Neuronal stem cell (in vitro differentiated cells): ENCODE data around the gene NIPAL4.

Experiments used
- DNase-seq: peaks from one replicate; pipeline ENCODE4 v3.0.0-alpha.2; 2013; ENCODE audit warnings: low spot score
- H2AFZ ChIP-seq: one replicate; pipeline ENCODE4 v1.6.1; 2013; ENCODE audit warnings: mild to moderate bottlenecking, low read length, inconsistent platforms
- H2AK5ac ChIP-seq: 2 replicates; pipeline ENCODE4 v1.6.1; 2013; ENCODE audit warnings: low read depth, mild to moderate bottlenecking, inconsistent platforms, low read length, moderate library complexity, mixed read lengths
- H2BK120ac ChIP-seq: 2 replicates; pipeline ENCODE4 v1.6.1; 2013; ENCODE audit warnings: low read depth, mild to moderate bottlenecking, inconsistent platforms, low read length, moderate library complexity, mixed read lengths
- H2BK12ac ChIP-seq: one replicate; pipeline ENCODE4 v1.6.1; 2013; ENCODE audit warnings: low read length, inconsistent platforms
- H2BK15ac ChIP-seq: 2 replicates; pipeline ENCODE4 v1.6.1; 2013; ENCODE audit warnings: mild to moderate bottlenecking, low read length, inconsistent platforms, mixed read lengths
- H2BK5ac ChIP-seq: one replicate; pipeline ENCODE4 v1.6.1; 2013; ENCODE audit warnings: inconsistent platforms, mild to moderate bottlenecking, low read length, moderate library complexity
- H3K14ac ChIP-seq: one replicate; pipeline ENCODE4 v1.6.1; 2013; ENCODE audit warnings: low read length, inconsistent platforms
- H3K18ac ChIP-seq: 2 replicates; pipeline ENCODE4 v1.6.1; 2013; ENCODE audit warnings: low read length, inconsistent platforms
- H3K23ac ChIP-seq: 2 replicates; pipeline ENCODE4 v1.6.1; 2013; ENCODE audit warnings: low read depth, mild to moderate bottlenecking, mixed read lengths, low read length, inconsistent platforms; ENCODE audit not compliant: poor library complexity
- H3K27ac ChIP-seq: replicated peaks from 3 replicates; pipeline ENCODE4 v1.5.1; 2013; ENCODE audit warnings: low read length, inconsistent platforms
- H3K27me3 ChIP-seq, 3 experiments: 2 replicates each; pipeline ENCODE4 v1.6.1; 2013; ENCODE audit warnings: low read length in 3 of 3, mild to moderate bottlenecking in 2 of 3, inconsistent platforms in 1 of 3, low read depth in 1 of 3, mixed read lengths in 1 of 3, moderate library complexity in 1 of 3; ENCODE audit not compliant: control insufficient read depth in 3 of 3, insufficient read depth in 3 of 3
- H3K36me3 ChIP-seq, 2 donors: replicated peaks in 1 of 2; 2 replicates each; pipeline ENCODE4 v1.6.1; 2013; ENCODE audit warnings: low read length in 2 of 2; ENCODE audit not compliant: control insufficient read depth in 2 of 2, insufficient read depth in 2 of 2
- H3K4ac ChIP-seq: 2 replicates; pipeline ENCODE4 v1.6.1; 2013; ENCODE audit warnings: inconsistent platforms, mild to moderate bottlenecking, low read length, moderate library complexity
- H3K4me1 ChIP-seq, 2 donors: 1 replicate in 1 of 2; 2 replicates in 1 of 2; pipeline ENCODE4 v1.6.1; 2013; ENCODE audit warnings: low read length in 2 of 2, low read depth in 1 of 2; ENCODE audit not compliant: control insufficient read depth in 2 of 2, insufficient read depth in 1 of 2
- H3K4me2 ChIP-seq: one replicate; pipeline ENCODE4 v1.6.1; 2013; ENCODE audit warnings: mild to moderate bottlenecking, low read length, inconsistent platforms; ENCODE audit not compliant: insufficient read depth, poor library complexity, severe bottlenecking
- H3K4me3 ChIP-seq, 2 donors: 2 replicates each; pipeline ENCODE4 v1.5.1; 2013; ENCODE audit warnings: low read length in 2 of 2, mild to moderate bottlenecking in 2 of 2, inconsistent platforms in 1 of 2, moderate library complexity in 1 of 2
- H3K79me1 ChIP-seq: one replicate; pipeline ENCODE4 v1.6.1; 2013; ENCODE audit warnings: low read depth, mild to moderate bottlenecking, inconsistent platforms, low read length, moderate library complexity
- H3K9ac ChIP-seq: one replicate; pipeline ENCODE4 v1.6.1; 2013; ENCODE audit warnings: mild to moderate bottlenecking, low read depth, low read length, inconsistent platforms; ENCODE audit not compliant: poor library complexity
- H3K9me3 ChIP-seq, 2 donors: replicated peaks in 1 of 2; 2 replicates each; pipeline versions ENCODE3 to v1.6.1; 2013; ENCODE audit warnings: low read length in 2 of 2, mild to moderate bottlenecking in 2 of 2, inconsistent platforms in 1 of 2, low read depth in 1 of 2, mixed read lengths in 1 of 2, moderate library complexity in 1 of 2; ENCODE audit not compliant: control insufficient read depth in 2 of 2, insufficient read depth in 1 of 2
- H4K8ac ChIP-seq: one replicate; pipeline ENCODE4 v1.6.1; 2013; ENCODE audit warnings: low read depth, mild to moderate bottlenecking, inconsistent platforms, low read length, moderate library complexity
- H4K91ac ChIP-seq: one replicate; pipeline ENCODE4 v1.6.1; 2013; ENCODE audit warnings: low read length, low read depth, mild to moderate bottlenecking, inconsistent platforms; ENCODE audit not compliant: poor library complexity
- WGBS, 2 donors: extraction: QIAGEN DNeasy Blood & Tissue Kit; methylation state at CpG; one replicate each; pipeline ENCODE4 v1.1.7; 2013; ENCODE audit warnings: missing lambda C conversion rate in 2 of 2, mixed read lengths in 1 of 2; ENCODE audit not compliant: insufficient read length in 2 of 2, insufficient replicate concordance in 1 of 2; ENCODE audit errors: extremely low coverage in 2 of 2; 5-methylcytosine and 5-hydroxymethylcytosine counted together

NIPAL4 gene

GRCh38 chr5:157456301-157456700, 3.7 kb upstream of the NIPAL4 start:
- Histone ChIP-seq H3K4me2 (no peak overlapping the region), H2BK120ac (no peak overlapping the region), H3K4me3 (no peak overlapping the region), H3K23ac (no peak overlapping the region), H3K4ac (no peak overlapping the region), H3K27me3 (peaks cover 0 to 45% (median 26%) of the 10 kb centered on the region in 3 experiments), H2AK5ac (no peak overlapping the region), H2BK12ac (no peak overlapping the region), H3K14ac (no peak overlapping the region), H3K36me3 (no peaks in the 10 kb centered on the region), H3K4me1 (peaks cover 4 to 11% of the 10 kb centered on the region in 2 donors), H2BK5ac (no peak overlapping the region), H3K9ac (no peak overlapping the region), H3K18ac (no peak overlapping the region), H3K27ac (no peak overlapping the region), H2BK15ac (no peak overlapping the region), H3K9me3 (no peaks in the 10 kb centered on the region), H3K79me1 (no peaks in the 10 kb centered on the region), H4K8ac (no peak overlapping the region), H2AFZ (no peak overlapping the region), H4K91ac (no peak overlapping the region)
- no peak for DNase-seq
- no CpG with 5 or more reads among the region's 5 CpGs for WGBS, 2 donors

- H3K36me3 ChIP-seq = no peaks in the 10 kb centered on the region
- H4K91ac ChIP-seq = no peak overlapping the region
- no peak overlapping the region for H2BK12ac ChIP-seq
- no peak overlapping the region for H3K14ac ChIP-seq
- H3K18ac ChIP-seq = no peak overlapping the region
- H3K79me1 ChIP-seq = no peaks in the 10 kb centered on the region
- H2AFZ ChIP-seq = no peak overlapping the region
- H3K4me3 ChIP-seq = no peak overlapping the region
- no CpG with 5 or more reads among the region's 5 CpGs for WGBS, 2 donors
- no peak overlapping the region for H3K27ac ChIP-seq
- H3K9me3 ChIP-seq = no peaks in the 10 kb centered on the region
- H2BK15ac ChIP-seq = no peak overlapping the region
- DNase-seq = no peak
- no peak overlapping the region for H2BK120ac ChIP-seq
- no peak overlapping the region for H4K8ac ChIP-seq
- no peak overlapping the region for H3K4ac ChIP-seq
- no peak overlapping the region for H3K23ac ChIP-seq
- no peak overlapping the region for H2BK5ac ChIP-seq
- no peak overlapping the region for H3K4me2 ChIP-seq
- peaks cover 4 to 11% of the 10 kb centered on the region in 2 donors for H3K4me1 ChIP-seq
- no peak overlapping the region for H2AK5ac ChIP-seq
- no peak overlapping the region for H3K9ac ChIP-seq
- H3K27me3 ChIP-seq = peaks cover 0 to 55% (median 32%) of the 10 kb centered on the region in 3 experiments
Observed at GRCh38 chr5:157457391-157457790, 2.6 kb upstream of the NIPAL4 start.

GRCh38 chr5:157458835-157459234, 1.2 kb upstream of the NIPAL4 start:
- Histone ChIP-seq H4K8ac (no peak overlapping the region), H2BK12ac (no peak overlapping the region)

GRCh38 chr5:157460921-157461792, 1.1 kb downstream of the NIPAL4 start:
- no peak overlapping the region for H3K4me2 ChIP-seq
- no peak overlapping the region for H3K9ac ChIP-seq
- H3K27me3 ChIP-seq = peaks cover 0 to 63% (median 32%) of the 10 kb centered on the region in 3 experiments
- H3K9me3 ChIP-seq = no peaks in the 10 kb centered on the region
- no peak overlapping the region for H2BK15ac ChIP-seq
- H2BK5ac ChIP-seq = no peak overlapping the region
- H2AK5ac ChIP-seq = no peak overlapping the region
- H2AFZ ChIP-seq = no peak overlapping the region
- H4K8ac ChIP-seq = no peak overlapping the region
- H4K91ac ChIP-seq = no peak overlapping the region
- H3K36me3 ChIP-seq = no peaks in the 10 kb centered on the region
- H3K79me1 ChIP-seq = no peaks in the 10 kb centered on the region
- H3K23ac ChIP-seq = no peak overlapping the region
- DNase-seq = no peak
- H2BK120ac ChIP-seq = no peak overlapping the region
- H3K18ac ChIP-seq = peak overlapping the region; percentile 15
- no peak overlapping the region for H2BK12ac ChIP-seq
- H3K27ac ChIP-seq = no peak overlapping the region
- no peak overlapping the region for H3K4me3 ChIP-seq
- peaks cover 12 to 14% of the 10 kb centered on the region in 2 donors for H3K4me1 ChIP-seq
- no CpG with 5 or more reads among the region's 4 CpGs for WGBS, 2 donors
- no peak overlapping the region for H3K14ac ChIP-seq
- H3K4ac ChIP-seq = no peak overlapping the region

More at GRCh38 chr5:157458835-157459234, 1.2 kb upstream of the NIPAL4 start:
- Histone ChIP-seq H2BK5ac (no peak overlapping the region), H3K4ac (no peak overlapping the region), H3K79me1 (no peaks in the 10 kb centered on the region), H4K91ac (no peak overlapping the region), H3K27me3 (peaks cover 0 to 65% (median 32%) of the 10 kb centered on the region in 3 experiments), H3K18ac (no peak overlapping the region), H3K9me3 (no peaks in the 10 kb centered on the region), H2AK5ac (no peak overlapping the region), H3K4me1 (peaks cover 6 to 11% of the 10 kb centered on the region in 2 donors), H3K27ac (no peak overlapping the region), H3K4me2 (no peak overlapping the region), H2BK120ac (no peak overlapping the region), H2BK15ac (no peak overlapping the region), H3K4me3 (no peak overlapping the region), H2AFZ (no peak overlapping the region), H3K9ac (no peak overlapping the region), H3K23ac (no peak overlapping the region), H3K14ac (no peak overlapping the region), H3K36me3 (no peaks in the 10 kb centered on the region)
- WGBS, 2 donors = no CpG with 5 or more reads among the region's 5 CpGs
- DNase-seq = no peak
